ENCODE data around the gene GNB1.

The GNB1 gene

GRCh38 chr1:1883092-1883873 lies 7.6 kb downstream of the GNB1 start:
- TF ChIP-seq ZNF70 (CRISPR knock-in tag; IDR thresholded peaks at IDR 0.05) = peak; percentile 88
- TF ChIP-seq CREB5 (CRISPR knock-in tag; IDR thresholded peaks at IDR 0.05; ENCODE audit: low read depth) = no peak
- peak; percentile 50 for ATAC-seq

GRCh38 chr1:1881727-1882126 lies 9.2 kb downstream of the GNB1 start:
- no peak for ATAC-seq
- TF ChIP-seq ESRRG (CRISPR knock-in tag; IDR thresholded peaks at IDR 0.05) = no peak
- TF ChIP-seq OSR1 (CRISPR knock-in tag; IDR thresholded peaks at IDR 0.05) = no peak
- no peak for TF ChIP-seq ZFP3 (CRISPR knock-in tag; IDR thresholded peaks at IDR 0.05)
- TF ChIP-seq TSHZ2 (CRISPR knock-in tag; IDR thresholded peaks at IDR 0.05) = no peak
- no peak for TF ChIP-seq GLIS3 (CRISPR knock-in tag; IDR thresholded peaks at IDR 0.05)
- no peak for TF ChIP-seq CREB5 (CRISPR knock-in tag; IDR thresholded peaks at IDR 0.05; ENCODE audit: low read depth)
- no peak for TF ChIP-seq CSDC2 (CRISPR knock-in tag; IDR thresholded peaks at IDR 0.05)
- no peak for TF ChIP-seq POU6F1 (CRISPR knock-in tag; IDR thresholded peaks at IDR 0.05; ENCODE audit: borderline replicate concordance, low read depth)
- no peak for TF ChIP-seq PPARA (CRISPR knock-in tag; IDR thresholded peaks at IDR 0.05; ENCODE audit: borderline replicate concordance)
- no peak for TF ChIP-seq PATZ1 (CRISPR knock-in tag; IDR thresholded peaks at IDR 0.05; ENCODE audit: borderline replicate concordance)
- TF ChIP-seq SNAI2 (CRISPR knock-in tag; IDR thresholded peaks at IDR 0.05) = no peak
- TF ChIP-seq ZNF8 (CRISPR knock-in tag; IDR thresholded peaks at IDR 0.05) = no peak
- no peak for TF ChIP-seq ZFP30 (CRISPR knock-in tag; IDR thresholded peaks at IDR 0.05)
- no peak for TF ChIP-seq TOX (CRISPR knock-in tag; IDR thresholded peaks at IDR 0.05; ENCODE audit: borderline replicate concordance)
- TF ChIP-seq TCF4 (CRISPR knock-in tag; IDR thresholded peaks at IDR 0.05; ENCODE audit: borderline replicate concordance) = no peak
- no peak for TF ChIP-seq RARB (CRISPR knock-in tag; IDR thresholded peaks at IDR 0.05)
- TF ChIP-seq ZNF70 (CRISPR knock-in tag; IDR thresholded peaks at IDR 0.05) = no peak

- no peak for ATAC-seq
- TF ChIP-seq ZFP30 (CRISPR knock-in tag; IDR thresholded peaks at IDR 0.05) (no peak), GLIS3 (CRISPR knock-in tag; IDR thresholded peaks at IDR 0.05) (no peak), TCF4 (CRISPR knock-in tag; IDR thresholded peaks at IDR 0.05; ENCODE audit: borderline replicate concordance) (no peak), ZFP3 (CRISPR knock-in tag; IDR thresholded peaks at IDR 0.05) (no peak), PATZ1 (CRISPR knock-in tag; IDR thresholded peaks at IDR 0.05; ENCODE audit: borderline replicate concordance) (no peak), POU6F1 (CRISPR knock-in tag; IDR thresholded peaks at IDR 0.05; ENCODE audit: borderline replicate concordance, low read depth) (no peak), CSRNP3 (CRISPR knock-in tag; IDR thresholded peaks at IDR 0.05) (no peak), PPARA (CRISPR knock-in tag; IDR thresholded peaks at IDR 0.05; ENCODE audit: borderline replicate concordance) (no peak), CSDC2 (CRISPR knock-in tag; IDR thresholded peaks at IDR 0.05) (no peak), CREB5 (CRISPR knock-in tag; IDR thresholded peaks at IDR 0.05; ENCODE audit: low read depth) (no peak), OSR1 (CRISPR knock-in tag; IDR thresholded peaks at IDR 0.05) (no peak)
These were observed 10.1 kb downstream of the GNB1 start for GRCh38 chr1:1880617-1881312.

Data from SK-N-SH treated with all-trans-retinoic acid at 6 μM for 48 hours (cell line).